SK-N-MC (cell line): ENCODE results near the gene BTBD10.

Source experiments
- EZH2 ChIP-seq: fragments of 200-600 bp; sonication (generic); IDR thresholded peaks from one replicate; pipeline ENCODE4 v1.6.1; 2017; ENCODE audit warnings: antibody characterized with exemption
- FOXP2 ChIP-seq: optimal IDR thresholded peaks from 2 replicates; pipeline ENCODE3; 2011; ENCODE audit warnings: mild to moderate bottlenecking, moderate library complexity; ENCODE audit not compliant: insufficient read depth; ENCODE audit errors: extremely low read length, control extremely low read depth

- TF ChIP-seq FOXP2 (no peak), EZH2 (no peak)
These were observed 110.3 kb downstream of the BTBD10 start for GRCh38 chr11:13352711-13353110.
